ENCODE data around the gene CNEP1R1.

DNA sequence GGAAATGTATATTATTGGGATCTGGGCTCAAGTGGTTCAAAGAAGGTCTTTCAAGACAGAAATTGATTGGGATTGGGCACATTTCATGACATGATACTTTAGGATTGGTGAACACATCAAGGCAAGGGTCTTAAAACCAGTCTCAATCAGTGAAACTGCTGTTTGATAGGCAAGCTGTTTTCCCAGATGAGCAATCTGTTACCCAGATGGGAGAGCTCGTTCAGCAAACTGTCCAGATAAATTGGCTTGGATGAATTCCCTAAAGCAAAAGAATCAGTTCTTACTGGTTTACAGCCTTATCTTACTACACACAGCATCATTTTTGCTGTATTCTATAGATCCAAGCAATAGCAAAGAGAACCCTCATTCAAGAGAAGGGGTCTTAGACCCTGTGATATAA lies 31.0 kb upstream of the CNEP1R1 start:
- no peak for TF ChIP-seq CTCF (conservative IDR thresholded peaks at IDR 0.05 in 1 of 2, IDR thresholded peaks at IDR 0.05 in 1 of 2; ENCODE audit: low read depth in 1 of 2, low read length in 2 of 2)
- TF ChIP-seq EZH2 (IDR thresholded peaks at IDR 0.05; ENCODE audit: low read length, missing control alignments) = no peak

Data from fibroblast of lung (primary cell).